Astrocyte (in vitro differentiated cells and primary cell): Measurements from ENCODE around the gene APLP2. TPM values are rescaled to one million over a fixed set of nuclear protein-coding genes. Genes with fewer than 3 reads are reported as not detected.
"Not testable (repeated sequence)": the region's sequence is repeated elsewhere in the genome, so short reads cannot be mapped to it uniquely, and the experiment has no call there.

Source experiments
- DNase-seq: peaks from one replicate; pipeline ENCODE4 v3.0.0-alpha.2; 2010; ENCODE audit warnings: low read depth
- FAIRE-seq: peaks from 2 replicates; lab custom pipeline; 2011; peaks lifted over from hg19 to GRCh38; lab: Jason Lieb, UNC
- H2AFZ ChIP-seq: 2 replicates; pipeline ENCODE4 v1.6.0; 2012; ENCODE audit warnings: low read depth, low read length, inconsistent platforms
- H3K27ac ChIP-seq: 2 replicates; pipeline ENCODE4 v1.5.1; 2011; ENCODE audit warnings: low read depth, low read length, inconsistent platforms
- H3K27me3 ChIP-seq: 2 replicates; pipeline ENCODE4 v1.6.0; 2011; ENCODE audit warnings: low read length, inconsistent platforms; ENCODE audit not compliant: insufficient read depth
- H3K36me3 ChIP-seq: 2 replicates; pipeline ENCODE4 v1.5.1; 2011; ENCODE audit warnings: low read length, inconsistent platforms; ENCODE audit not compliant: insufficient read depth
- H3K4me1 ChIP-seq: 2 replicates; pipeline ENCODE4 v1.5.1; 2011; ENCODE audit warnings: low read length, inconsistent platforms; ENCODE audit not compliant: insufficient read depth
- H3K4me2 ChIP-seq: 2 replicates; pipeline ENCODE4 v1.6.0; 2012; ENCODE audit warnings: low read length, inconsistent platforms
- H3K4me3 ChIP-seq: 2 replicates; pipeline ENCODE4 v1.5.1; 2011; ENCODE audit warnings: low read depth, mild to moderate bottlenecking, low read length, inconsistent platforms; ENCODE audit not compliant: insufficient read depth
- H3K79me2 ChIP-seq: 2 replicates; pipeline ENCODE4 v1.6.0; 2012; ENCODE audit warnings: mild to moderate bottlenecking, low read length, inconsistent platforms; ENCODE audit not compliant: insufficient read depth
- H3K9ac ChIP-seq: 2 replicates; pipeline ENCODE4 v1.6.0; 2012; ENCODE audit warnings: mild to moderate bottlenecking, low read length, inconsistent platforms
- H3K9me3 ChIP-seq: 2 replicates; pipeline ENCODE4 v1.5.1; 2012; ENCODE audit warnings: low read depth, mild to moderate bottlenecking, low read length, inconsistent platforms; ENCODE audit not compliant: insufficient read depth
- H4K20me1 ChIP-seq: 2 replicates; pipeline ENCODE4 v1.6.0; 2012; ENCODE audit warnings: low read length, inconsistent platforms; ENCODE audit not compliant: insufficient read depth
- H3K27ac Mint-ChIP-seq: one replicate; pipeline ENCODE4 v1.8.0; 2021; ENCODE audit warnings: mild to moderate bottlenecking, mixed read lengths; ENCODE audit not compliant: unreplicated experiment
- H3K27me3 Mint-ChIP-seq: one replicate; pipeline ENCODE4 v1.8.0; 2021; ENCODE audit warnings: low read depth, mixed read lengths; ENCODE audit not compliant: unreplicated experiment
- H3K36me3 Mint-ChIP-seq: one replicate; pipeline ENCODE4 v1.8.0; 2021; ENCODE audit warnings: low read depth, mixed read lengths; ENCODE audit not compliant: unreplicated experiment
- H3K4me1 Mint-ChIP-seq: one replicate; pipeline ENCODE4 v1.8.0; 2021; ENCODE audit warnings: low read depth, mixed read lengths; ENCODE audit not compliant: unreplicated experiment
- H3K4me3 Mint-ChIP-seq: one replicate; pipeline ENCODE4 v1.8.0; 2021; ENCODE audit warnings: mild to moderate bottlenecking, moderate library complexity, mixed read lengths; ENCODE audit not compliant: unreplicated experiment
- H3K9me3 Mint-ChIP-seq: one replicate; pipeline ENCODE4 v1.8.0; 2021; ENCODE audit warnings: mild to moderate bottlenecking, mixed read lengths; ENCODE audit not compliant: unreplicated experiment
- CTCF ChIP-seq: IDR thresholded peaks from 2 replicates; pipeline ENCODE4 v1.5.1; 2011; ENCODE audit warnings: low read depth, mild to moderate bottlenecking, inconsistent platforms, low read length, moderate library complexity; ENCODE audit not compliant: insufficient read depth
- EZH2 ChIP-seq: IDR thresholded peaks from 2 replicates; pipeline ENCODE4 v1.6.1; 2012; ENCODE audit warnings: mild to moderate bottlenecking, low read length, inconsistent platforms; ENCODE audit not compliant: insufficient read depth
- total RNA-seq: library from RNA; stranded (reverse); gene quantifications from 2 replicates; pipeline ENCODE4 v1.2.1, GENCODE V29; 2021

The APLP2 gene
- total RNA-seq, 1 donor from 2014 or later: 849 TPM

- Histone ChIP-seq H3K4me1 (peaks cover 25% of the 10 kb centered on the region), H3K36me3 (peaks cover 8% of the 10 kb centered on the region), H3K9ac (no peak overlapping the region), H3K27me3 (peaks cover 44% of the 10 kb centered on the region), H2AFZ (no peak overlapping the region), H3K9me3 (no peaks in the 10 kb centered on the region), H3K4me3 (no peak overlapping the region), H4K20me1 (peaks cover 82% of the 10 kb centered on the region), H3K4me2 (no peak overlapping the region), H3K27ac (no peak overlapping the region), H3K79me2 (peaks cover 33% of the 10 kb centered on the region)
- no peaks in the 10 kb centered on the region for H3K27me3 Mint-ChIP-seq
- FAIRE-seq: no peak
- no peak for DNase-seq
- peak overlapping the region; percentile 34 for H3K4me3 Mint-ChIP-seq
- peaks cover 25% of the 10 kb centered on the region for H3K36me3 Mint-ChIP-seq
- H3K4me1 Mint-ChIP-seq: peaks cover 60% of the 10 kb centered on the region
- peak overlapping the region; percentile 6 for H3K27ac Mint-ChIP-seq
- no peak for TF ChIP-seq CTCF
- no peak for TF ChIP-seq EZH2
- H3K9me3 Mint-ChIP-seq: no peaks in the 10 kb centered on the region
Observed at GRCh38 chr11:130106381-130106780, 36.7 kb downstream of the APLP2 start.

GRCh38 chr11:130108671-130109070 is 39.0 kb downstream of the APLP2 start:
- H3K27ac Mint-ChIP-seq, FAIRE-seq, H3K4me3 ChIP-seq, H2AFZ ChIP-seq, H3K4me2 ChIP-seq, H3K9me3 ChIP-seq, DNase-seq, H3K4me3 Mint-ChIP-seq, H3K9ac ChIP-seq, H3K9me3 Mint-ChIP-seq, H3K27me3 Mint-ChIP-seq, H3K27ac ChIP-seq: not testable (repeated sequence)
- H3K36me3 ChIP-seq: peaks cover 13% of the 10 kb centered on the region
- peaks cover 81% of the 10 kb centered on the region for H4K20me1 ChIP-seq
- peaks cover 19% of the 10 kb centered on the region for H3K79me2 ChIP-seq
- peaks cover 62% of the 10 kb centered on the region for H3K4me1 Mint-ChIP-seq
- H3K27me3 ChIP-seq: peaks cover 40% of the 10 kb centered on the region
- peaks cover 14% of the 10 kb centered on the region for H3K4me1 ChIP-seq
- H3K36me3 Mint-ChIP-seq: peaks cover 29% of the 10 kb centered on the region

DNA sequence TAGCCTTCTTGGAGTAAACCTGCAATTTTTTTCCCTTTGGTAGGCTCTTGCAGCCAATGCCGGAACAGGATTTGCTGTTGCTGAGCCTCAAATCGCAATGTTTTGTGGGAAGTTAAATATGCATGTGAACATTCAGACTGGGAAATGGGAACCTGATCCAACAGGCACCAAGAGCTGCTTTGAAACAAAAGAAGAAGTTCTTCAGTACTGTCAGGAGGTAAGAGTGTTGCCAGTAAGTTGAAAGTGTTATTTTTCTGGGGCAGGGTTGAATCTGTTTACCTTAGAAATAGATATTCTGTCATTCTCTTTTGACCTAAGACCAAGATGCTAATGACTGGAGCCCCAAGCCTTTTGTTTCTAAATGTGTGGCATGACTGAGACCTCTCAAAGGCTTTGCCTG is 39.7 kb downstream of the APLP2 start:
- no peak overlapping the region for H3K27ac ChIP-seq
- peaks cover 33% of the 10 kb centered on the region for H3K36me3 Mint-ChIP-seq
- H3K4me1 ChIP-seq: peaks cover 11% of the 10 kb centered on the region
- TF ChIP-seq EZH2 (no peak), CTCF (no peak)
- H3K27me3 ChIP-seq: peaks cover 38% of the 10 kb centered on the region
- no peak overlapping the region for H3K27ac Mint-ChIP-seq
- no peak overlapping the region for H3K4me3 ChIP-seq
- no peak overlapping the region for H2AFZ ChIP-seq
- H3K4me2 ChIP-seq: no peak overlapping the region
- peaks cover 79% of the 10 kb centered on the region for H4K20me1 ChIP-seq
- H3K4me1 Mint-ChIP-seq: peaks cover 62% of the 10 kb centered on the region
- H3K9ac ChIP-seq: no peak overlapping the region
- no peaks in the 10 kb centered on the region for H3K9me3 Mint-ChIP-seq
- no peak overlapping the region for H3K4me3 Mint-ChIP-seq
- peaks cover 13% of the 10 kb centered on the region for H3K36me3 ChIP-seq
- H3K27me3 Mint-ChIP-seq: no peaks in the 10 kb centered on the region
- DNase-seq: no peak
- FAIRE-seq: no peak
- H3K9me3 ChIP-seq: no peaks in the 10 kb centered on the region
- peaks cover 19% of the 10 kb centered on the region for H3K79me2 ChIP-seq
